ENCODE results near the gene MEFV.
"Not testable (repeated sequence)": the region's sequence is repeated elsewhere in the genome, so short reads cannot be mapped to it uniquely, and the experiment has no call there.

The MEFV gene

GRCh38 chr16:3215601-3216262 is 40.7 kb downstream of the MEFV start:
- no peak for DNase-seq

- no peak for DNase-seq
Measured at GRCh38 chr16:3214904-3215600, 41.4 kb downstream of the MEFV start.

GRCh38 chr16:3212567-3212966 is 43.9 kb downstream of the MEFV start:
- DNase-seq = no peak

GRCh38 chr16:3212006-3212405 is 44.4 kb downstream of the MEFV start:
- no peak for DNase-seq

GRCh38 chr16:3207086-3207953 is 49.1 kb downstream of the MEFV start:
- no peak for DNase-seq

GRCh38 chr16:3205939-3206338 is 50.5 kb downstream of the MEFV start:
- not testable (repeated sequence) for DNase-seq

GRCh38 chr16:3202903-3203539 is 53.4 kb downstream of the MEFV start:
- DNase-seq = no peak

- DNase-seq = no peak
Measured at GRCh38 chr16:3198334-3199072, 57.9 kb downstream of the MEFV start.

GRCh38 chr16:3197694-3198333 is 58.6 kb downstream of the MEFV start:
- not testable (repeated sequence) for DNase-seq

- no peak for DNase-seq
Measured at GRCh38 chr16:3195975-3196374, 60.5 kb downstream of the MEFV start.

GRCh38 chr16:3194792-3195191 is 61.6 kb downstream of the MEFV start:
- no peak for DNase-seq

- no peak for DNase-seq
Measured at GRCh38 chr16:3193221-3194212, 62.9 kb downstream of the MEFV start.

- no peak for DNase-seq
Measured at GRCh38 chr16:3192476-3193019, 63.9 kb downstream of the MEFV start.

All from activated CD4-positive, alpha-beta T cell treated with anti-CD3 and anti-CD28 coated beads, Interleukin-2, amount 50 U/mL, for 4 hours (primary cell).